HepG2 (cell line): ENCODE data around the gene MYCBPAP. TPM values are rescaled to one million over a fixed set of nuclear protein-coding genes. Genes with fewer than 3 reads are reported as not detected.

Experiments used
- ATAC-seq: fragments of 200-7000 bp; cut with Tn5 transposase; 3 replicates; pipeline ENCODE4 v1.9.1; 2020; ENCODE audit warnings: mild to moderate bottlenecking, moderate library complexity
- BruUV-seq: library from RNA; stranded (reverse); fragments of 400-500 nt; replicated peaks from 2 replicates; lab custom pipeline; 2021; lab: Mats Ljungman, UMichigan
- CTCF ChIA-PET: fragments of 300-600 bp; formaldehyde crosslinking; extraction: SDS; loops from one replicate; lab custom pipeline; 2021; ENCODE audit warnings: low total read pairs, inconsistent platforms, low intra/inter-chr PET ratio; lab: Yijun Ruan, JAX
- POLR2A ChIA-PET: fragments of 350-600 bp; sonication (Branson Sonifier 250); formaldehyde crosslinking; loops from one replicate; lab custom pipeline; 2020; ENCODE audit warnings: antibody characterized with exemption, inconsistent platforms; lab: Yijun Ruan, JAX
- DNase-seq: peaks from one replicate; pipeline ENCODE4 v3.0.0-alpha.2; 2015; ENCODE audit warnings: low spot score
- FAIRE-seq: peaks from 3 replicates; lab custom pipeline; 2011; peaks lifted over from hg19 to GRCh38; lab: Jason Lieb, UNC
- H2AFZ ChIP-seq: one replicate; pipeline ENCODE4 v1.6.1; 2011; ENCODE audit warnings: low read length, inconsistent platforms
- H3K27ac ChIP-seq: fragments of 300-600 bp; 3 replicates; pipeline ENCODE4 v1.8.0; 2011; ENCODE audit warnings: mixed run types, mild to moderate bottlenecking, mixed read lengths, low read length, inconsistent platforms; ENCODE audit not compliant: insufficient read depth; ENCODE audit errors: extremely low read length
- H3K27me3 ChIP-seq, 2 experiments: fragments of 200-600 bp in 1 of 2; 2 replicates in 1 of 2; 3 replicates in 1 of 2; pipeline versions ENCODE4 v1.6.0 to v1.8.0; 2011; ENCODE audit warnings: low read length in 2 of 2, mild to moderate bottlenecking in 2 of 2, moderate library complexity in 2 of 2, inconsistent platforms in 1 of 2; ENCODE audit not compliant: insufficient read depth in 2 of 2, control insufficient read depth in 1 of 2
- H3K36me3 ChIP-seq, 2 experiments: fragments of 200-600 bp in 1 of 2; replicated peaks in 1 of 2; 2 replicates in 1 of 2; 3 replicates in 1 of 2; pipeline versions ENCODE4 v1.5.1 to v1.8.0; 2011; ENCODE audit warnings: low read length in 2 of 2, inconsistent platforms in 1 of 2; ENCODE audit not compliant: insufficient read depth in 2 of 2, control insufficient read depth in 1 of 2
- H3K4me1 ChIP-seq: 2 replicates; pipeline ENCODE4 v1.5.1; 2012; ENCODE audit warnings: low read length, inconsistent platforms; ENCODE audit not compliant: insufficient read depth
- H3K4me2 ChIP-seq: 2 replicates; pipeline ENCODE4 v1.6.0; 2011; ENCODE audit warnings: low read depth, low read length, inconsistent platforms
- H3K4me3 ChIP-seq, 3 experiments: fragments of 200-600 bp in 1 of 3; sonication (generic), shearing (Covaris generic) in 1 of 3; replicated peaks in 1 of 3; 2 replicates each; pipeline ENCODE4 v1.5.1; 2011 to 2016; ENCODE audit warnings: low read length in 3 of 3, inconsistent platforms in 2 of 3, low read depth in 2 of 3, mild to moderate bottlenecking in 2 of 3, control low read depth in 1 of 3, mixed read lengths in 1 of 3; ENCODE audit not compliant: insufficient read depth in 1 of 3
- H3K79me2 ChIP-seq: one replicate; pipeline ENCODE4 v1.6.1; 2011; ENCODE audit warnings: low read length, inconsistent platforms; ENCODE audit not compliant: insufficient read depth
- H3K9ac ChIP-seq: 2 replicates; pipeline ENCODE4 v1.6.0; 2011; ENCODE audit warnings: mild to moderate bottlenecking, low read depth, low read length, inconsistent platforms; ENCODE audit not compliant: insufficient read depth
- H3K9me3 ChIP-seq: 2 replicates; pipeline ENCODE4 v1.5.1; 2012; ENCODE audit warnings: mild to moderate bottlenecking, low read length
- H4K20me1 ChIP-seq: 2 replicates; pipeline ENCODE4 v1.6.0; 2011; ENCODE audit warnings: inconsistent platforms, mild to moderate bottlenecking, low read length, moderate library complexity; ENCODE audit not compliant: insufficient read depth
- FLYWCH1 ChIP-seq: sonication (generic); formaldehyde crosslinking; IDR thresholded peaks from 2 replicates; pipeline ENCODE4 v1.8.1; 2023; ENCODE audit warnings: mild to moderate bottlenecking, missing genetic modification reagents
- NFE2L2 ChIP-seq: fragments of 150-350 bp; IDR thresholded peaks from 2 replicates; pipeline ENCODE4 v1.6.1; 2014; ENCODE audit warnings: low read length
- NRL ChIP-seq: sonication (generic); formaldehyde crosslinking; IDR thresholded peaks from 2 replicates; pipeline ENCODE4 v1.5.0; 2020; ENCODE audit warnings: missing genetic modification reagents, mild to moderate bottlenecking, moderate library complexity, borderline replicate concordance
- SRSF4 ChIP-seq: fragments of 200-400 bp; formaldehyde crosslinking; IDR thresholded peaks from one replicate; pipeline ENCODE4 v1.6.1; 2018; ENCODE audit warnings: mild to moderate bottlenecking, low read depth, low read length, moderate library complexity; ENCODE audit not compliant: poor library complexity, severe bottlenecking
- ZNF17 ChIP-seq: sonication (generic); formaldehyde crosslinking; IDR thresholded peaks from 2 replicates; pipeline ENCODE4 v1.5.0; 2020; ENCODE audit warnings: mild to moderate bottlenecking, missing genetic modification reagents
- ZNF263 ChIP-seq: sonication (generic); formaldehyde crosslinking; IDR thresholded peaks from 2 replicates; pipeline ENCODE4 v1.4.0; 2020; ENCODE audit warnings: missing genetic modification reagents
- ZNF749 ChIP-seq: sonication (generic); formaldehyde crosslinking; IDR thresholded peaks from 2 replicates; pipeline ENCODE4 v1.8.0; 2022; ENCODE audit warnings: mild to moderate bottlenecking, missing genetic modification reagents, moderate library complexity, borderline replicate concordance
- ZSCAN31 ChIP-seq: sonication (generic); formaldehyde crosslinking; IDR thresholded peaks from 2 replicates; pipeline ENCODE4 v1.5.0; 2020; ENCODE audit warnings: low read depth, mild to moderate bottlenecking, missing genetic modification reagents
- WGBS: methylation state at CpG from one replicate; pipeline ENCODE4 v1.1.6; 2017; ENCODE audit warnings: low lambda C conversion rate; 5-methylcytosine and 5-hydroxymethylcytosine counted together
- in situ Hi-C: cut with HindIII; loops from 2 replicates; pipeline ENCODE4 v1.10.0; 2017; ENCODE audit warnings: low pct_unique_long_range_greater_than_20kb; ENCODE audit not compliant: extremely low pct_ligation_motif_present
- intact Hi-C: fragments of 100-400 bp; cut with micrococcal nuclease; formaldehyde crosslinking; loops from one replicate; pipeline ENCODE4 v1.10.0; 2022; ENCODE audit not compliant: unreplicated experiment
- polyA plus RNA-seq, 8 experiments: library from polyadenylated mRNA; depleted of rRNA in 3 of 8; stranded (reverse) in 7 of 8; unstranded in 1 of 8; fragments of >200 nt; fragmentation: Illumina TruSeq in 4 of 8; extraction: Trizol in 4 of 8; gene quantifications; 2 replicates each; pipeline versions ENCODE4 v1.2.1 to v1.2.3, GENCODE V29; 2011 to 2016; ENCODE audit warnings: low read depth in 4 of 8, missing spikeins in 1 of 8, mixed read lengths in 1 of 8; ENCODE audit not compliant: insufficient read depth in 1 of 8
- total RNA-seq, 5 experiments: library from RNA; depleted of rRNA; stranded (reverse); fragments of >200 nt; fragmentation: Illumina TruSeq; extraction: Trizol; gene quantifications; 2 replicates each; pipeline ENCODE4 v1.2.3, GENCODE V29; 2016; ENCODE audit warnings: low read depth in 1 of 5
- TF ChIP-seq, protein P1 (sequence below): sonication (generic); formaldehyde crosslinking; IDR thresholded peaks from 2 replicates; pipeline ENCODE4 v1.9.0; 2021; ENCODE audit warnings: missing genetic modification reagents, borderline replicate concordance
- TF ChIP-seq, protein P2 (sequence below): sonication (generic); formaldehyde crosslinking; IDR thresholded peaks from 2 replicates; pipeline ENCODE4 v1.5.0; 2020; ENCODE audit warnings: missing genetic modification reagents, mild to moderate bottlenecking, borderline replicate concordance

MYCBPAP gene
- total and polyA plus RNA-seq, 2 of the 13 experiments (the other 11 are each of a cell fraction or from before 2014, with no cell fraction given), result 0.22 to 0.24 TPM

GRCh38 chr17:50576864-50577263 is 68.6 kb downstream of the MYCBPAP start:
- H4K20me1 ChIP-seq, result no peaks in the 10 kb centered on the region
- no peak for DNase-seq
- POLR2A ChIA-PET, result no interaction called here
- H3K4me1 ChIP-seq, result no peaks in the 10 kb centered on the region
- BruUV-seq, result no TSS peak
- no peak overlapping the region for H3K9ac ChIP-seq
- H3K4me3 ChIP-seq, result no peak overlapping the region
- peaks cover 15 to 91% of the 10 kb centered on the region in 2 experiments for H3K27me3 ChIP-seq
- no peak overlapping the region for H3K4me2 ChIP-seq
- H3K27ac ChIP-seq, result no peak overlapping the region
- CTCF ChIA-PET, result no interaction called here
- H3K36me3 ChIP-seq, result no peaks in the 10 kb centered on the region
- no peak for FAIRE-seq
- ATAC-seq, result no peak
- in situ Hi-C loops, result no loop called here
- TF ChIP-seq ZSCAN31 (CRISPR knock-in tag) (no peak), ZNF749 (CRISPR knock-in tag) (no peak), NRL (CRISPR knock-in tag) (no peak), ZNF263 (CRISPR knock-in tag) (no peak), ZNF17 (CRISPR knock-in tag) (no peak), FLYWCH1 (CRISPR knock-in tag) (no peak), SRSF4 (no peak), NFE2L2 (no peak)
- TF ChIP-seq, protein P1, sequence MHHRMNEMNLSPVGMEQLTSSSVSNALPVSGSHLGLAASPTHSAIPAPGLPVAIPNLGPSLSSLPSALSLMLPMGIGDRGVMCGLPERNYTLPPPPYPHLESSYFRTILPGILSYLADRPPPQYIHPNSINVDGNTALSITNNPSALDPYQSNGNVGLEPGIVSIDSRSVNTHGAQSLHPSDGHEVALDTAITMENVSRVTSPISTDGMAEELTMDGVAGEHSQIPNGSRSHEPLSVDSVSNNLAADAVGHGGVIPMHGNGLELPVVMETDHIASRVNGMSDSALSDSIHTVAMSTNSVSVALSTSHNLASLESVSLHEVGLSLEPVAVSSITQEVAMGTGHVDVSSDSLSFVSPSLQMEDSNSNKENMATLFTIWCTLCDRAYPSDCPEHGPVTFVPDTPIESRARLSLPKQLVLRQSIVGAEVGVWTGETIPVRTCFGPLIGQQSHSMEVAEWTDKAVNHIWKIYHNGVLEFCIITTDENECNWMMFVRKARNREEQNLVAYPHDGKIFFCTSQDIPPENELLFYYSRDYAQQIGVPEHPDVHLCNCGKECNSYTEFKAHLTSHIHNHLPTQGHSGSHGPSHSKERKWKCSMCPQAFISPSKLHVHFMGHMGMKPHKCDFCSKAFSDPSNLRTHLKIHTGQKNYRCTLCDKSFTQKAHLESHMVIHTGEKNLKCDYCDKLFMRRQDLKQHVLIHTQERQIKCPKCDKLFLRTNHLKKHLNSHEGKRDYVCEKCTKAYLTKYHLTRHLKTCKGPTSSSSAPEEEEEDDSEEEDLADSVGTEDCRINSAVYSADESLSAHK (CRISPR knock-in tag), result no peak
- TF ChIP-seq, protein P2, sequence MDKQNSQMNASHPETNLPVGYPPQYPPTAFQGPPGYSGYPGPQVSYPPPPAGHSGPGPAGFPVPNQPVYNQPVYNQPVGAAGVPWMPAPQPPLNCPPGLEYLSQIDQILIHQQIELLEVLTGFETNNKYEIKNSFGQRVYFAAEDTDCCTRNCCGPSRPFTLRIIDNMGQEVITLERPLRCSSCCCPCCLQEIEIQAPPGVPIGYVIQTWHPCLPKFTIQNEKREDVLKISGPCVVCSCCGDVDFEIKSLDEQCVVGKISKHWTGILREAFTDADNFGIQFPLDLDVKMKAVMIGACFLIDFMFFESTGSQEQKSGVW (CRISPR knock-in tag), result no peak
- no peak overlapping the region for H2AFZ ChIP-seq
- H3K79me2 ChIP-seq, result no peaks in the 10 kb centered on the region
- 33% methylated on average over 12 of the region's 13 CpGs for WGBS
- no peaks in the 10 kb centered on the region for H3K9me3 ChIP-seq
- intact Hi-C loops, result no loop called here
